SH-SY5Y (cell line): ENCODE results near the gene SND1.

ENCODE experiments used
- GATA2 ChIP-seq: IDR thresholded peaks from 2 replicates; pipeline ENCODE4 v1.6.1; 2011; ENCODE audit warnings: mild to moderate bottlenecking, low read depth, low read length
- GATA3 ChIP-seq: IDR thresholded peaks from 2 replicates; pipeline ENCODE4 v1.6.1; 2011; ENCODE audit warnings: low read depth, mild to moderate bottlenecking, low read length, moderate library complexity

- TF ChIP-seq GATA3 (no peak), GATA2 (no peak)
These were observed 235.6 kb downstream of the SND1 start for GRCh38 chr7:127887631-127888030.
